ENCODE measurements around the gene MRM2. TPM values are rescaled to one million over a fixed set of nuclear protein-coding genes. Genes with fewer than 3 reads are reported as not detected.
A peak's percentile ranks its signal among the peaks of the same experiment; 100 is the strongest.

MRM2 gene
- total RNA-seq, 1 experiment from 2014 or later, result 38.9 TPM

GRCh38 chr7:2192831-2193534, 49.0 kb downstream of the MRM2 start:
- TF ChIP-seq IRF1 (CRISPR knock-in tag; IDR thresholded peaks at IDR 0.05) (no peak), ATF6 (CRISPR knock-in tag; IDR thresholded peaks at IDR 0.05) (no peak), ZNF232 (CRISPR knock-in tag; IDR thresholded peaks at IDR 0.05) (no peak), FOXJ3 (CRISPR knock-in tag; IDR thresholded peaks at IDR 0.05; ENCODE audit: borderline replicate concordance) (no peak), MAX (CRISPR knock-in tag; IDR thresholded peaks at IDR 0.05) (no peak), TP53 (CRISPR knock-in tag; IDR thresholded peaks at IDR 0.05) (no peak), RORB (CRISPR knock-in tag; IDR thresholded peaks at IDR 0.05) (no peak), ZNF396 (CRISPR knock-in tag; IDR thresholded peaks at IDR 0.05; ENCODE audit: borderline replicate concordance) (no peak)
- H3K4me1 Mint-ChIP-seq, result no peaks in the 10 kb centered on the region
- H3K4me3 Mint-ChIP-seq, result no peak overlapping the region
- ATAC-seq (peak; percentile 46), DNase-seq (ENCODE audit: low spot score) (no peak)
- ChIA-PET CTCF (no interaction called here), POLR2A (no interaction called here)
- peaks cover 59% of the 10 kb centered on the region for H3K36me3 Mint-ChIP-seq
- peaks cover 35% of the 10 kb centered on the region for H3K9me3 Mint-ChIP-seq
- no peaks in the 10 kb centered on the region for H3K27me3 Mint-ChIP-seq (ENCODE audit: low read depth)
- H3K27ac Mint-ChIP-seq, result no peak overlapping the region

GRCh38 chr7:2191016-2191415, 51.0 kb downstream of the MRM2 start:
- Mint-ChIP-seq H3K36me3 (peaks cover 57% of the 10 kb centered on the region), H3K27me3 (ENCODE audit: low read depth) (no peaks in the 10 kb centered on the region), H3K27ac (no peak overlapping the region), H3K4me1 (no peaks in the 10 kb centered on the region), H3K4me3 (no peak overlapping the region), H3K9me3 (peaks cover 36% of the 10 kb centered on the region)
- no peak for TF ChIP-seq OVOL2 (CRISPR knock-in tag; IDR thresholded peaks at IDR 0.05; ENCODE audit: borderline replicate concordance)
- TF ChIP-seq FOXK1 (CRISPR knock-in tag; IDR thresholded peaks at IDR 0.05), result no peak
- TF ChIP-seq ZBTB21 (CRISPR knock-in tag; IDR thresholded peaks at IDR 0.05; ENCODE audit: borderline replicate concordance), result no peak
- TF ChIP-seq HMGXB4 (CRISPR knock-in tag; IDR thresholded peaks at IDR 0.05), result no peak
- TF ChIP-seq ZNF512 (CRISPR knock-in tag; IDR thresholded peaks at IDR 0.05; ENCODE audit: borderline replicate concordance), result no peak
- no peak for TF ChIP-seq SOX15 (CRISPR knock-in tag; IDR thresholded peaks at IDR 0.05)
- TF ChIP-seq JAZF1 (CRISPR knock-in tag; IDR thresholded peaks at IDR 0.05), result no peak
- TF ChIP-seq GRHL2 (CRISPR knock-in tag; IDR thresholded peaks at IDR 0.05; ENCODE audit: insufficient replicate concordance, severe bottlenecking), result no peak
- no peak for TF ChIP-seq ZNF671 (CRISPR knock-in tag; IDR thresholded peaks at IDR 0.05)
- TF ChIP-seq CREB1 (CRISPR knock-in tag; IDR thresholded peaks at IDR 0.05), result no peak
- no peak for TF ChIP-seq MXD4 (CRISPR knock-in tag; IDR thresholded peaks at IDR 0.05; ENCODE audit: borderline replicate concordance)
- TF ChIP-seq SP1 (CRISPR knock-in tag; conservative IDR thresholded peaks at IDR 0.05), result no peak
- ATAC-seq, result no peak
- CTCF ChIA-PET, result no interaction called here
- POLR2A ChIA-PET, result no interaction called here
- DNase-seq (ENCODE audit: low spot score), result no peak

Data from WTC11 (cell line).